Measurements from ENCODE around the gene IFI27L1.
A peak's percentile ranks its signal among the peaks of the same experiment; 100 is the strongest.

The IFI27L1 gene

GRCh38 chr14:94135476-94135875 lies 54.4 kb downstream of the IFI27L1 start:
- TF ChIP-seq, protein P1, sequence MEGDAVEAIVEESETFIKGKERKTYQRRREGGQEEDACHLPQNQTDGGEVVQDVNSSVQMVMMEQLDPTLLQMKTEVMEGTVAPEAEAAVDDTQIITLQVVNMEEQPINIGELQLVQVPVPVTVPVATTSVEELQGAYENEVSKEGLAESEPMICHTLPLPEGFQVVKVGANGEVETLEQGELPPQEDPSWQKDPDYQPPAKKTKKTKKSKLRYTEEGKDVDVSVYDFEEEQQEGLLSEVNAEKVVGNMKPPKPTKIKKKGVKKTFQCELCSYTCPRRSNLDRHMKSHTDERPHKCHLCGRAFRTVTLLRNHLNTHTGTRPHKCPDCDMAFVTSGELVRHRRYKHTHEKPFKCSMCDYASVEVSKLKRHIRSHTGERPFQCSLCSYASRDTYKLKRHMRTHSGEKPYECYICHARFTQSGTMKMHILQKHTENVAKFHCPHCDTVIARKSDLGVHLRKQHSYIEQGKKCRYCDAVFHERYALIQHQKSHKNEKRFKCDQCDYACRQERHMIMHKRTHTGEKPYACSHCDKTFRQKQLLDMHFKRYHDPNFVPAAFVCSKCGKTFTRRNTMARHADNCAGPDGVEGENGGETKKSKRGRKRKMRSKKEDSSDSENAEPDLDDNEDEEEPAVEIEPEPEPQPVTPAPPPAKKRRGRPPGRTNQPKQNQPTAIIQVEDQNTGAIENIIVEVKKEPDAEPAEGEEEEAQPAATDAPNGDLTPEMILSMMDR (IDR thresholded peaks at IDR 0.05; ENCODE audit: low read depth, low read length, missing control alignments), result no peak
- H3K4me3 ChIP-seq (ENCODE audit: low read depth, low read length), result no peak overlapping the region
- in situ Hi-C loops (cut with HindIII; ENCODE audit: low sequenced_read_pairs), result no loop called here
- no peak for DNase-seq (ENCODE audit: low read depth)

GRCh38 chr14:94136575-94137331 lies 55.6 kb downstream of the IFI27L1 start:
- H3K4me3 ChIP-seq (ENCODE audit: low read depth, low read length), result no peak overlapping the region
- DNase-seq (ENCODE audit: low read depth), result peak; percentile 69
- in situ Hi-C loops (cut with HindIII; ENCODE audit: low sequenced_read_pairs), result no loop called here
- TF ChIP-seq, protein P1 (IDR thresholded peaks at IDR 0.05; ENCODE audit: low read depth, low read length, missing control alignments), result peak; percentile 98

GRCh38 chr14:94138251-94138650 lies 57.1 kb downstream of the IFI27L1 start:
- TF ChIP-seq, protein P1 (IDR thresholded peaks at IDR 0.05; ENCODE audit: low read depth, low read length, missing control alignments), result no peak
- no peak for DNase-seq (ENCODE audit: low read depth)
- H3K4me3 ChIP-seq (ENCODE audit: low read depth, low read length), result no peak overlapping the region
- in situ Hi-C loops (cut with HindIII; ENCODE audit: low sequenced_read_pairs), result no loop called here

DNA sequence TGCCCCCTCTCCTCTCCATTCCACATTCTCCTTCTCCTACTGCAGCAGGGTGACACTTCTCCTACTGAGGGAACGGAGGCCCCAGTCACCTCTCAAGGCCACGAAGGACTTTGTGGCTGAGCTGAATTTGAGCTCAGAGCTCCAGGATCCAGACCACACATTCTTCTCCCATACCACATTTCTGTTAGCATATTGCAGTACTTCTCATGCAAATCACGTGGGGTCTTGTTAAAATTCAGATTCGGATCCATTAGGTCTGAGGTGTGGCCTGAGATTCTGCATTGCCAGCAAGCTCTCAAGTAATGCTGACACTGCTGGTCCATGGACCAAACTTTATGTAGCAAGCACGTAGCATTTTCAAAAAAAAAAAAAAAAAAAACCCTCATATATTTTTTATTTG lies 57.9 kb downstream of the IFI27L1 start:
- TF ChIP-seq, protein P1 (IDR thresholded peaks at IDR 0.05; ENCODE audit: low read depth, low read length, missing control alignments), result no peak
- no peak for DNase-seq (ENCODE audit: low read depth)
- in situ Hi-C loops (cut with HindIII; ENCODE audit: low sequenced_read_pairs), result no loop called here
- no peak overlapping the region for H3K4me3 ChIP-seq (ENCODE audit: low read depth, low read length)

DNA sequence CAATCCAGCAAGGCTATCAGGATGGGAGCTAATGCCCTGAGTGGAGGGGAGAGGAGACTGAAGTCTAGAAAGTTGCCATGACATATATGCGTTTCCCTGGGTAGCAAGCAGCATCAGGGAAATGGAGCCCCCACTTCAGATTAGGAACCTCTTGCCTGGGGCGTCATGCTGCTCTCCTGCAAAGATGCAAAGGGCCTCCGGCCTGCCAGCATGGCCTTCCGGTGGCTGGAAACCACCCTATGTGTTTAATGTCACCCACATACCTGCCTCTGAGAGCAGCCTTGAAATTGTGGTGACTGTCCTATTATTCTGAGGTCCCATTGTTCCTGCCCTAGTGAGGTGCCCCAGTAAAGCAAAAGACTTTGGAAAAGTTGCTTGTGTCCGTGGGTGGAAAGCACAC lies 58.3 kb downstream of the IFI27L1 start:
- no peak for DNase-seq (ENCODE audit: low read depth)
- TF ChIP-seq, protein P1 (IDR thresholded peaks at IDR 0.05; ENCODE audit: low read depth, low read length, missing control alignments), result no peak
- no peak overlapping the region for H3K4me3 ChIP-seq (ENCODE audit: low read depth, low read length)
- in situ Hi-C loops (cut with HindIII; ENCODE audit: low sequenced_read_pairs), result no loop called here

DNA sequence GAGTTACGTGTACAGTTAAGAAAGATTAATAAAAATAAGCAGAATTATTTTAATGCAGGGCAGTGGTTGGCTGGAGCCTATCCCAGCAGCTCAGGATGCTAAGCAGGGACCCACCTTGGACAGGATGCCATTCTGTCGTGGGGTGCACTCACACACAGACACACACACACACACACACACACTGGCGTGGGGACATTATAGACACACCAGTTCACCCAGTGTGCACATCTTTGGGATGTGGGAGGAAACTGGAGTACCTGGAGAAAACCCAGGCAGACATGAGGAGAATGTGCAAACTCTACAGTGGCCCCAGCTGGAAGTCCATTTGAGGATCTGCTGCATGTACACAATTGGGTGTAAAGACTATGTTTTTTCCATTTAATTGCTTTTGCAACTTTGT lies 61.1 kb downstream of the IFI27L1 start:
- no peak for DNase-seq (ENCODE audit: low read depth)
- no peak overlapping the region for H3K4me3 ChIP-seq (ENCODE audit: low read depth, low read length)
- TF ChIP-seq, protein P1 (IDR thresholded peaks at IDR 0.05; ENCODE audit: low read depth, low read length, missing control alignments), result no peak
- in situ Hi-C loops (cut with HindIII; ENCODE audit: low sequenced_read_pairs), result no loop called here

All from astrocyte of the cerebellum (primary cell).